Measurements from ENCODE around the gene LAMA4.

DNA sequence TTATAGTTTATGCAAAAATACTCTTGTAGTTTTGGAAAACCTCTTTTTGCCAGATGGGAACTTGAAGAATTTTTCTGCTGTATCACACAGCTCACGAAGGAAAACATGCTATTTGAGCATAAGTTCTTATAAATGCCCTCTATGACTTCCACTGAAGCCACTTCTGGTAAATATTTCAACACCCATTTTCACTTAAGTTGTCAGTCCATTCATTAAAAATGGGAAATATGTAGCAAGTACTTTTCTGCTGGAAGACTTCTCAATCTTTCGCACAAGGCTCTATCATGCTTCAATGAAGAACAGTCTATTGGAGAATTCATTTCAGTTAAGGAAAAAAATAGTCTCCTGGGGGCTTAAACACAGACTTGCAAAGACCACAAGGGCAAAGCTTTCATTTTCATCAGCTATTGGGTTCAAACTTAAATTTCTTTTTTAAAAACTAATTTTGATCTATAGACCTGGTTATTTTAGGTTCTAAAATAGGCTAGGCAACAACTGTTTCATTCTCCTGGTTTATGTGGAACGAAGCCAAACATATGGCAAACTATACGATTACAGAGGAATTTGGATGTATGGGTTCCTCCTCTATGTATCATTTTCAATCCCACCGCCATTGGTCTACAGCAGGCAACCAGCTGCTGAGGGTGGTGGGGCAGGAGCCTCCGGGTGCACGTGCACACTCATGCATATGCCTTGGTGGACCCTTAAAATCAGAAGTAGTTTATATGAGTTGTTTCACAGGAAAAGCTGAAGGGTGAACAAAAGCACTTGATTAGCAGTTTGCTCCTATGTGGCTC lies 38.7 kb downstream of the LAMA4 start:
- TF ChIP-seq, protein P1, sequence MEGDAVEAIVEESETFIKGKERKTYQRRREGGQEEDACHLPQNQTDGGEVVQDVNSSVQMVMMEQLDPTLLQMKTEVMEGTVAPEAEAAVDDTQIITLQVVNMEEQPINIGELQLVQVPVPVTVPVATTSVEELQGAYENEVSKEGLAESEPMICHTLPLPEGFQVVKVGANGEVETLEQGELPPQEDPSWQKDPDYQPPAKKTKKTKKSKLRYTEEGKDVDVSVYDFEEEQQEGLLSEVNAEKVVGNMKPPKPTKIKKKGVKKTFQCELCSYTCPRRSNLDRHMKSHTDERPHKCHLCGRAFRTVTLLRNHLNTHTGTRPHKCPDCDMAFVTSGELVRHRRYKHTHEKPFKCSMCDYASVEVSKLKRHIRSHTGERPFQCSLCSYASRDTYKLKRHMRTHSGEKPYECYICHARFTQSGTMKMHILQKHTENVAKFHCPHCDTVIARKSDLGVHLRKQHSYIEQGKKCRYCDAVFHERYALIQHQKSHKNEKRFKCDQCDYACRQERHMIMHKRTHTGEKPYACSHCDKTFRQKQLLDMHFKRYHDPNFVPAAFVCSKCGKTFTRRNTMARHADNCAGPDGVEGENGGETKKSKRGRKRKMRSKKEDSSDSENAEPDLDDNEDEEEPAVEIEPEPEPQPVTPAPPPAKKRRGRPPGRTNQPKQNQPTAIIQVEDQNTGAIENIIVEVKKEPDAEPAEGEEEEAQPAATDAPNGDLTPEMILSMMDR (IDR thresholded peaks at IDR 0.05): no peak
- TF ChIP-seq POLR2A (IDR thresholded peaks at IDR 0.05): no peak
